GM03348 (cell line): ENCODE data around the gene NDUFA5.
A peak's percentile ranks its signal among the peaks of the same experiment; 100 is the strongest.
"Not testable (repeated sequence)": the region's sequence is repeated elsewhere in the genome, so short reads cannot be mapped to it uniquely, and the experiment has no call there.

Experiments
- DNase-seq: peaks from one replicate; pipeline ENCODE4 v3.0.0; 2012; ENCODE audit warnings: low spot score

The NDUFA5 gene

DNA sequence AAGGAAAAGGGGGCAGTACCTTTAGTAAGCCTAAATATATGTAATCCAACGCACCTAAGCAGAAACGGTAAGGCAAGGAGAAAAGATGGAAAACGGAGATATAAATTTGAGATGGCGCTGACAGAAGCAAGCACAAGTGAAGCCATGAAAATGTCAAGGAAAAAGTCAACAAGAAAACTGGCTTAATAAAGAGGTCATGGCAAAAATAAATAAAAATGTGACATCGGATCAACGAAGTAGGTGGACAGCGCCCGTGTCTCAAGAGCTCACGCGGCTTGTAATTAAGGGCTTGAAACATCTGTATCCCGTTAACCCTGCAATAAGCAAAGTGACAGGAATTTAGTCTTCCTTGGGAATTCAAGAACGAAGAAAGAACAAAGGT is 611 bp downstream of the NDUFA5 start:
- DNase-seq: peak; percentile 9

DNA sequence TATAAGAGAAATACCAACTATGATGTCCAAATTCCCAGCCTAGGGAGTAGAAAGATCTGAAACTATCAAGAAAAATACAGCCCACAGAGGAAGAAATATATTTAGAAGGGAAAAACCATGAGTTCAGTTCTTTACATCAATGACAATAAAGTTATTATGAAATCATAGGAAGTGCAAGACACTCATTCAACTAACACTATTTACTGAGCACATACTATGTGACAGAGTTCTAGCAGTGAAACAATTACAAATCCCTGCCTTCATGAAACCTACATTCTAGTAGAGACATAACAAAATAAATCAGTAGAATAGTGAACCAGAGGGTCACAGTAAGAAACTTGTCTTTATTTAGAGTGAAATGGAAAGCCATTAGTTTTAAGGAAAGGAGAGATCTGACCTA is 2.1 kb downstream of the NDUFA5 start:
- no peak for DNase-seq

- DNase-seq: no peak
These were observed 4.5 kb downstream of the NDUFA5 start for GRCh38 chr7:123553159-123553558.

- DNase-seq: no peak
These were observed 5.0 kb downstream of the NDUFA5 start for GRCh38 chr7:123552641-123553040.

DNA sequence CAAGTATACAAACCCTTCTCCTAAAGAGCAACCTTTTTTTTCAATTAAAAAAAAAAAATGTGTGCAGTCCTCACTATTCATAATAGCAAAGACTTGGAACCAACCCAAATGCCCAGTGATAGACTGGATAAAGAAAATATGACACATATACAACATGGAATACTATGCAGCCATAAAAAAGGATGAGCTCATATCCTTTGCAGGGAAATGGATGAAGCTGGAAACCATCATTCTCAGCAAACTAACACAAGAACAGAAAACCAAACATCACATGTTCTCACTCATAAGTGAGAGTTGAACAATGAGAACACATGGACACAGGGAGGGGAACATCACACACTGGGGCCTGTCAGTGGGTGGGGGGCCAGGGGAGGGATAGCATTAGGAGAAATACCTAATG is 5.5 kb downstream of the NDUFA5 start:
- DNase-seq: not testable (repeated sequence)

GRCh38 chr7:123548406-123548805 is 9.2 kb downstream of the NDUFA5 start:
- DNase-seq: no peak

DNA sequence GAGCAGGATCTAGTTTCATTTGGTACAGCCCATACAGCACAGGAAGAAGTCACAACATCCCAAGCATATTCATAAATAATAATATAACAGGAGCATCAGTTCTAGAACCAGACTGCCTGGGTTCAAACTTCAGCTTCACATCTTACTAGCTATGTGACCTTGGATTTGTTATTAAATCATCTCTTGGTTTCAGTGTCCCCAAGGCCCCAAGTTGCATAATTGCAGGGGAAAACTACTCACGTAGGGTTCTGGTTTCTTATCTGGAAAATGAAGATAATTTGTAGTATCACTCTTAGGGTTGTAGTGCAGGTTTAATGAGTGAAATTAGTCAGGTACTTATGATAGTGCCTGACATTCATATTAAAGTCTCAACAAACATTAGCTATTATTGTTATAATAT is 17.7 kb downstream of the NDUFA5 start:
- DNase-seq: no peak

- no peak for DNase-seq
These were observed 18.7 kb downstream of the NDUFA5 start for GRCh38 chr7:123538897-123539296.

DNA sequence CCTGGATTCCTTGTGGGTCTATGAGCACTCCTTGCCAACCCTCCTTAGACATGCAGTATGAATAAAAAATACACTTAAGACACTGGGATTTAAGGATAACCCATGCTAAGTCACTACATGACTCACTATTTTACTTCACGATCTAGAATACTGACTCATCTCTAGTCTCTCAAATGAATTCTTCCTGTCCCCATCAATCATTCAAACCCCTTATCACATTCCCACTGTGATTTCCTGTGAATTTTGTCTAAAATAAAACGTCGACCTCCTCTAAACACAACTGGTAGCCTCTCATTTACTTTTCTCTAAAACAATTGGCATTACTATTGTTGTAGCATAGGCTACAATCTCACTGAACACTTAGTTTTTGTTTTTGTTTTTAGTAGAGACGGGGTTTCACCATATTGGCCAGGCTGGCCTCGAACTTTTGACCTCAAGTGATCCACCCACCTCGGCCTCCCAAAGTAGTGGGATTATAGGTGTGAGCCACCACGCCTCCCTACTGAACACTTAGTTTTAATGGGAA is 19.4 kb downstream of the NDUFA5 start:
- peak; percentile 48 for DNase-seq

DNA sequence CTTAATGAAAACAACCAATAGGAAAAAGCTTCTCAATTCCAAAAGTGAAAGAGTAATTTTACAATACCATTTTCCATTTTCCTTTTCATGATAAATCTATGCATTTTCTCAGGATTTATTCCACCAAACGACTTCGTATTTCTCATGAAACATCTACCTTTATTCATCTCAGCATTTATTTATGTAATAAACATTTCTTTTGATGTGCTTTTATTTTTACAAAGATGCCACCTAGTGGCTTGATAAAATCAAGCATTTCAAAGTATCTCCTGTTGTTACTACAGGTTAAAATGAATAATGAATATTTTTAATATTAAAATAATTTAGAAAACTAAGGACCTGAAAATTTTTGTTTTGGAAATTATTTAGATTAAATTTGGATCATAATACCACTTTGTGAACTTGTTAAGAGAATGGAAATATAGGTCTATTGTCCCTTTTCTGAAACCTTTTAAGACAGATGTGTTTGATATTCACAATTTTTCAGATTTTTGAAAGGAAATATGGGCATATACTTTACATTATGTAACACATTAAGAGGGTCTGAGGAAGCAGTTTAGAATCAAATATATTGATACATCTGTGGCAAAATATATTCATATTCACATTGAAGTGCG is 20.5 kb downstream of the NDUFA5 start:
- DNase-seq: peak; percentile 10

- DNase-seq: no peak
These were observed 22.1 kb downstream of the NDUFA5 start for GRCh38 chr7:123535517-123535916.

DNA sequence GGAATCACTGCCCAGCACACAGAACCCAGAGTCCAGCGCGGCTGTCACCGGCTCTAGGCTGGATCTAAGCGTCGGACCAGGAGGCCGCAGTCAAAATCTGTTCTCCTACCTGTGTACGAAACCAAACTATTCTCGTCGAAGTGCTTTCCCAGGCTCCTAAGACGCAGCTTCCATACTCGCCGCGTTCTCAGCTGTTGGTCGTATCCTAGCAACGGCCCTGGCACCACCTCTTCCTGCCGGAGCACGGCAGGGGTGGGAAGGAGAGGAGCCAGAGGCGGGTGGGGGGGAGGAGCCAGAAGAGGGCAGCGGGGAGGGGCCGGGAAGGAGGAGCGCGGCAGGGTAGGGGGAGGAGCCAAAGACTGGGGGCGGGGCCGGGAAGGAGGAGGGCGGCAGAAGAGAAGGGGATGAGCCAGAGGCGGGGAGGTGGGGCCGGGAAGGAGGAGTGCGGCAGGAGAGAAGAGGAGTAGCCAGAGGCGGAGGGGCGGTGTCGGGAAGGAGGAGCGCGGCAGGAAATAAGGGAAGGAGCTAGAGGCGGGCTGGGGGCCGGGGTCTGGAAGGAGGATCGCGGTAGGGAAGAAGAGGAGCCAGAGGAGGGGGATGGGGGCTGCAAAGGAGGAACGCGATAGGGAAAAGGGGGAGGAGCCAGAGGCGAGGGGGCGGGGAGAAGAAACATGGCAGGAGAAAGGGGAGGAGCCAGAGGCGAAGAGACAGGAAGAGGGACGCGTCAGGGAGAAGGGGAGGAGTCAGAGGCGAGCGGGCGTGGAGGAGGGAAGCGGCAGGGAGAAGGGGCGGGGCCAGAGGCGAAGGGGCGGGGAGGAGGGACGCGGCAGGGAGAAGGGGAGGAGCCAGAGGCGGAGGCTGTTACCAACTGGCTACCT is 23.0 kb downstream of the NDUFA5 start, which contains the start of gene IQUB:
IQUB (minus strand) TSS at position 213 of the 878 bp plus-strand sequence. CDS start 22,255 bp downstream, outside the sequence.
- DNase-seq: peak; percentile 99

DNA sequence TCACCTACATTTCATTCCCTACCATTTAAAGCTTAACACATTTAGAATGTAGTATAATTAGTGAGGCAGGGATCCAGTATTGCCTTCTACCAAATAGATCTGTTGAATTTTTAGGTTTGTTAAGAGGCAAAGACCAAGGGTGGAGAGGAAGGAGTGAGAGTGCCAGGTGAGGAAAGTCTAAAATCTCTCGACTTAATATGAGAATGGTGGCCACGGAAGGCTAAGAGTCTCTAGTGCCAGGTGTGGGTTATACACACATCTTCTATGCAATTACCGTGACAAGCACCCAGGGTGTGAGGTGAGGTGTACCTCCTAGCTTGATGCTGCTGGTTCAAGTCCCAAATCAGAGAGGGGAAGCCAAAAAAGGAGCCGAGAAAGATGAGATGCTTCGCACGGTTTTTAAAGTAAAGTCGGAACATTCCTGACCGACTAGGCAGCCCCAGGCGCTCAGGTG is 23.7 kb downstream of the NDUFA5 start:
- DNase-seq: peak; percentile 1

GRCh38 chr7:123533553-123533917 is 24.1 kb downstream of the NDUFA5 start:
- DNase-seq: no peak

- DNase-seq: not testable (repeated sequence)
These were observed 24.6 kb downstream of the NDUFA5 start for GRCh38 chr7:123532788-123533552.

GRCh38 chr7:123532343-123532742 is 25.3 kb downstream of the NDUFA5 start:
- not testable (repeated sequence) for DNase-seq

- DNase-seq: not testable (repeated sequence)
These were observed 27.5 kb downstream of the NDUFA5 start for GRCh38 chr7:123530035-123530591.

DNA sequence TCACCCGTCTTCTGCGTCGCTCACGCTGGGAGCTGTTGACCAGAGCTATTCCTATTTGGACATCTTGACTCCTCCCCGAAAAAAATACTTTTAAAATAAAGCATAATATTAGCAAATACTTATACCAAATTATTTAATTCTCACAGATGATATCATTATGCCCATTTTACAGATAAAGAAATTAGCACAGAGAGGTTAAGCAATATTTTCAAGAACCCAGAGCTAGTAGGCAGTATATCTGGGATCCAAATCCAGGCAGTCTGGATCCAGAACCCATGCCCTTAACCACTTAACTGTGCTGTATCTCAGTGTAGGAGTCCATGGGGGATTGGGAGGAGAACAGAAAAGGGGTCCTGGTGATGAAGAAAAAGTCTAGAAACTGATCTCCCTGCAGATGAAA is 29.4 kb downstream of the NDUFA5 start:
- DNase-seq: no peak

GRCh38 chr7:123527712-123528225 is 29.8 kb downstream of the NDUFA5 start:
- not testable (repeated sequence) for DNase-seq

- DNase-seq: not testable (repeated sequence)
These were observed 31.1 kb downstream of the NDUFA5 start for GRCh38 chr7:123526533-123526932.

DNA sequence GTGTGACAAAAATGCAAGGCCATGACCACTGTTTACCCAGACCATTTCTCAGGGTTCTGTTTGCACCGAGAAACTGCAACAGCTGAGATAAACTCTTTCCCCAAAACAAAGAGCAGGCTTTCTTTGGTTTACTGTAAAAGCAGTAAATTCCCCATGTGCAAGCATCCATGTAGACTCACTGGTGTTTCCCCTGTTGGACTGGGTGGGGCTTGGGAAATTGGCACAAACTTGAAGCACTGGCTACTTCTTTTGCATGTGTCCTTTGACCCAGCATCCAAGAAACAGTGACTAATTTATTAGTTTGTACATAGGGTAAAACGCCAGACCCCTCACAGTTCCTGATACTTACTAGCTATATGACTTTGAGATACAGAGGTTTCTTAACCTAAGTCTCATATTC is 35.6 kb downstream of the NDUFA5 start:
- no peak for DNase-seq

DNA sequence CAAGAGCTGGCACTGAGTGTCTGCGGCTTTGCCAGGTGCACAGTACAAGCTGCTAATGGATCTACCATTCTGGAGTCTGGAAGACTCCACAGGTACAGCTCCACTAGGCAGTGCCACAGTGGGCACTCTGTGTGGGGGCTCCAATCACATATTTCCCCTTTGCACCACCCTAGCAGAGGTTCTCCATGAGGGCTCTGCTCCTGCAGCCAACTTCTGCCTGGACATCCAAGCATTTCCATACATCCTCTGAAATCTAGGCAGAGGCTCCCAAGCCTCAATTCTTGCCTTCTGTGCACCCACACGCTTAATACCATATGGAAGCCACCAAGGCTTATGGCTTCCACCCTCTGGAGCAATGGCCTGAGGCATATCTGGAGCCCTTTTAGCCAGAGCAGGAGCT is 52.4 kb downstream of the NDUFA5 start:
- DNase-seq: no peak
